ENCODE data around the gene CASS4. TPM values are rescaled to one million over a fixed set of nuclear protein-coding genes. Genes with fewer than 3 reads are reported as not detected.

CASS4 gene
- total and polyA plus RNA-seq, 9 of the 15 experiments (the other 6 are each of a cell fraction or from before 2014, with no cell fraction given), result 8.1 to 53.8 (median 26.7) TPM

DNA sequence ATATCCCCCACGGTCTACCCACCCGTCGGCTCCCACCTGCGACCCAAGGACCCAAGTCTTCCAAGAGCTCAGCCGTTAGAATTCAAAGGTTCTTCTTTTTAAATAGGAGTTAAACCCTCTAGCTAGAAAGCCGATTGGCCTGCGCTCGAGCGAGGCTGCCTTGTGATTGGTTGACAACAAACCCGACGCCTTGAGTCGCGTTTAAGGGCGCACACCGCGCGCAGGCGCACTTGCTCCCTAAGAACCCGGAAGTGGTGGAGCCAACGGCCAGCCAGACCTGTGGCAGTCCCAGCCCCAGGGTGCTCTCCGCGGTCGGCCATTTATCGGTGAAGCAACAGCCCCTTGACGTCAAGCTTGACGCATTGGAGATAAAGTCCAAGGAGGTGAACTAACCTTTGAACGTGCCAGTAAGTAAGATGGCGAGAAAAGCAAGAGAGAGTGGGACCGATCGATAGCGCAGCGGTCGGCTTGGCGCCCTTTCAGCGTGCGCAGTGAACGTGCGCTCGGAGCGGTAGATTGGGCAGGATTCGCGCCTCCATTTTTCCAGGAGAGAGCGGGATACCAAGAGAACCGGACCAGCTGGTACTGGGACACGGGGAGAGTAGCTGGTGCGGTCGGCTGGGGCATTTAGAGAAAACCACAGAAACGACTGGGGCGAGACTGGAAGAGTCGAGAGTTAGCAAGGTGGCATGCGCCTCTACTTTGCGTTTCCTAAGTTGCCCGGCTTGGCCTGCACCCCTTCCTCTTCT is 19.8 kb upstream of the CASS4 start, which contains the start of the genes AURKA and CSTF1:
AURKA (minus strand) TSS at position 84 of the 749 bp plus-strand sequence. CDS start 4,018 bp downstream, outside the sequence.
CSTF1 (plus strand) TSS at position 514 of the 749 bp plus-strand sequence. CDS start 2,908 bp downstream, outside the sequence.
- H4K20me1 ChIP-seq (replicated peaks; ENCODE audit: control insufficient read depth, insufficient read depth, low read length), result no peaks in the 10 kb centered on the region
- H3K9ac ChIP-seq (ENCODE audit: insufficient read depth in 1 of 2, low read depth in 2 of 2, low read length in 2 of 2), result peak within 1 kb of the TSS; percentile 97 to 99
- peak; percentile 95 for ATAC-seq
- FAIRE-seq, result peak; percentile 99
- peak within 1 kb of the TSS; percentile 85 for H2AFZ ChIP-seq (ENCODE audit: low read depth, low read length)
- H3K27me3 ChIP-seq (ENCODE audit: control insufficient read depth in 2 of 2, insufficient read depth in 2 of 2, low read length in 2 of 2), result no peaks in the 10 kb centered on the region
- POLR2A ChIA-PET, result interaction anchor here (0.6 to 2.3 kb wide), 25 partner anchors 9 to 1963 kb away, joined by 3 to 35 read pairs (median 4); partner anchors contain the start of genes CASS4 and FAM210B
- H3K79me2 ChIP-seq (ENCODE audit: control insufficient read depth, insufficient read depth, low read length), result peaks cover 95% of the 10 kb centered on the region
- H3K4me3 ChIP-seq, result peak within 1 kb of the TSS; percentile 92
- peak within 1 kb of the TSS; percentile 99 for H3K27ac ChIP-seq (ENCODE audit: extremely low read depth, low read depth, low read length)
- peaks cover 3% of the 10 kb centered on the region for H3K9me1 ChIP-seq (ENCODE audit: control insufficient read depth, insufficient read depth, low read length)
- intact Hi-C loops (cut with micrococcal nuclease), result loop anchor here (1.0 kb wide), 2 partner anchors 20 to 29 kb away; partner anchors contain the start of gene CASS4
- CTCF ChIA-PET (ENCODE audit: low intra/inter-chr PET ratio), result no interaction called here
- under 1% methylated on average over 52 of the region's 53 CpGs for WGBS (ENCODE audit: insufficient coverage, low coverage, missing lambda C conversion rate)
- H3K4me1 ChIP-seq (replicated peaks in 1 of 2; ENCODE audit: control insufficient read depth in 2 of 2, insufficient read depth in 2 of 2, low read length in 2 of 2), result peaks cover 4 to 12% of the 10 kb centered on the region in 2 experiments; a peak in 3 of 5 replicates
- no peaks in the 10 kb centered on the region for H3K9me3 ChIP-seq (replicated peaks; ENCODE audit: control insufficient read depth, insufficient read depth, low read depth, low read length)
- peak; percentile 99 to 100 (median 100) for DNase-seq (ENCODE audit: extremely low read depth in 1 of 4, low spot score in 3 of 4)
- BruUV-seq (replicated peaks), result TSS peak; percentile 55
- in situ Hi-C loops (cut with MboI), result no loop called here
- peak within 1 kb of the TSS; percentile 99 for H3K4me2 ChIP-seq (ENCODE audit: insufficient read depth, low read length)
- H3K36me3 ChIP-seq (ENCODE audit: control insufficient read depth, insufficient read depth, low read length), result peaks cover 74% of the 10 kb centered on the region
- TF ChIP-seq, protein P1, sequence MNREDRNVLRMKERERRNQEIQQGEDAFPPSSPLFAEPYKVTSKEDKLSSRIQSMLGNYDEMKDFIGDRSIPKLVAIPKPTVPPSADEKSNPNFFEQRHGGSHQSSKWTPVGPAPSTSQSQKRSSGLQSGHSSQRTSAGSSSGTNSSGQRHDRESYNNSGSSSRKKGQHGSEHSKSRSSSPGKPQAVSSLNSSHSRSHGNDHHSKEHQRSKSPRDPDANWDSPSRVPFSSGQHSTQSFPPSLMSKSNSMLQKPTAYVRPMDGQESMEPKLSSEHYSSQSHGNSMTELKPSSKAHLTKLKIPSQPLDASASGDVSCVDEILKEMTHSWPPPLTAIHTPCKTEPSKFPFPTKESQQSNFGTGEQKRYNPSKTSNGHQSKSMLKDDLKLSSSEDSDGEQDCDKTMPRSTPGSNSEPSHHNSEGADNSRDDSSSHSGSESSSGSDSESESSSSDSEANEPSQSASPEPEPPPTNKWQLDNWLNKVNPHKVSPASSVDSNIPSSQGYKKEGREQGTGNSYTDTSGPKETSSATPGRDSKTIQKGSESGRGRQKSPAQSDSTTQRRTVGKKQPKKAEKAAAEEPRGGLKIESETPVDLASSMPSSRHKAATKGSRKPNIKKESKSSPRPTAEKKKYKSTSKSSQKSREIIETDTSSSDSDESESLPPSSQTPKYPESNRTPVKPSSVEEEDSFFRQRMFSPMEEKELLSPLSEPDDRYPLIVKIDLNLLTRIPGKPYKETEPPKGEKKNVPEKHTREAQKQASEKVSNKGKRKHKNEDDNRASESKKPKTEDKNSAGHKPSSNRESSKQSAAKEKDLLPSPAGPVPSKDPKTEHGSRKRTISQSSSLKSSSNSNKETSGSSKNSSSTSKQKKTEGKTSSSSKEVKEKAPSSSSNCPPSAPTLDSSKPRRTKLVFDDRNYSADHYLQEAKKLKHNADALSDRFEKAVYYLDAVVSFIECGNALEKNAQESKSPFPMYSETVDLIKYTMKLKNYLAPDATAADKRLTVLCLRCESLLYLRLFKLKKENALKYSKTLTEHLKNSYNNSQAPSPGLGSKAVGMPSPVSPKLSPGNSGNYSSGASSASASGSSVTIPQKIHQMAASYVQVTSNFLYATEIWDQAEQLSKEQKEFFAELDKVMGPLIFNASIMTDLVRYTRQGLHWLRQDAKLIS (CRISPR knock-in tag; IDR thresholded peaks at IDR 0.05), result 0 out of 2 replicates have a peak, but pooled peaks have one; percentile 10
- TF ChIP-seq, protein P2, sequence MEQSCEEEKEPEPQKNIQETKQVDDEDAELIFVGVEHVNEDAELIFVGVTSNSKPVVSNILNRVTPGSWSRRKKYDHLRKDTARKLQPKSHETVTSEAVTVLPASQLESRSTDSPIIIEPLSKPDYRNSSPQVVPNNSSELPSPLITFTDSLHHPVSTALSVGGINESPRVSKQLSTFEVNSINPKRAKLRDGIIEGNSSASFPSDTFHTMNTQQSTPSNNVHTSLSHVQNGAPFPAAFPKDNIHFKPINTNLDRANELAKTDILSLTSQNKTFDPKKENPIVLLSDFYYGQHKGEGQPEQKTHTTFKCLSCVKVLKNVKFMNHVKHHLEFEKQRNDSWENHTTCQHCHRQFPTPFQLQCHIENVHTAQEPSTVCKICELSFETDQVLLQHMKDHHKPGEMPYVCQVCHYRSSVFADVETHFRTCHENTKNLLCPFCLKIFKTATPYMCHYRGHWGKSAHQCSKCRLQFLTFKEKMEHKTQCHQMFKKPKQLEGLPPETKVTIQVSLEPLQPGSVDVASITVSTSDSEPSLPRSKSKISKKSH (CRISPR knock-in tag; IDR thresholded peaks at IDR 0.05), result no peak
- TF ChIP-seq ZFX (CRISPR knock-in tag; IDR thresholded peaks at IDR 0.05), result peak; percentile 55
- no peak for TF ChIP-seq ZNF785 (CRISPR knock-in tag; IDR thresholded peaks at IDR 0.05)
- TF ChIP-seq CBX1 (IDR thresholded peaks at IDR 0.05; ENCODE audit: low read depth), result peak; percentile 44; the same call in 1 of the 2 replicates
- TF ChIP-seq FIP1L1 (IDR thresholded peaks at IDR 0.05; ENCODE audit: low read depth, low read length, poor library complexity, severe bottlenecking), result peak; percentile 27
- peak; percentile 52 for TF ChIP-seq SPI1 (IDR thresholded peaks at IDR 0.05; ENCODE audit: borderline replicate concordance, low read depth, low read length)
- TF ChIP-seq SMARCB1 (IDR thresholded peaks at IDR 0.05; ENCODE audit: insufficient read length, low read depth), result no peak
- TF ChIP-seq, protein P3, sequence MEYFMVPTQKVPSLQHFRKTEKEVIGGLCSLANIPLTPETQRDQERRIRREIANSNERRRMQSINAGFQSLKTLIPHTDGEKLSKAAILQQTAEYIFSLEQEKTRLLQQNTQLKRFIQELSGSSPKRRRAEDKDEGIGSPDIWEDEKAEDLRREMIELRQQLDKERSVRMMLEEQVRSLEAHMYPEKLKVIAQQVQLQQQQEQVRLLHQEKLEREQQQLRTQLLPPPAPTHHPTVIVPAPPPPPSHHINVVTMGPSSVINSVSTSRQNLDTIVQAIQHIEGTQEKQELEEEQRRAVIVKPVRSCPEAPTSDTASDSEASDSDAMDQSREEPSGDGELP (CRISPR knock-in tag; IDR thresholded peaks at IDR 0.05; ENCODE audit: borderline replicate concordance), result peak; percentile 94
- TF ChIP-seq NR2C2 (CRISPR knock-in tag; IDR thresholded peaks at IDR 0.05), result peak; percentile 94
- peak; percentile 96 for TF ChIP-seq NR2C2 (tag; IDR thresholded peaks at IDR 0.05)
- TF ChIP-seq SRF (CRISPR knock-in tag; IDR thresholded peaks at IDR 0.05), result 0 out of 4 replicates have a peak, but pooled peaks of 1 of the 2 experiments have one; percentile 28
- TF ChIP-seq ZNF57 (CRISPR knock-in tag; IDR thresholded peaks at IDR 0.05), result no peak
